PC-3 (cell line): Measurements from ENCODE around the gene SLC38A9. TPM values are rescaled to one million over a fixed set of nuclear protein-coding genes. Genes with fewer than 3 reads are reported as not detected.

Experiments
- ATAC-seq: fragments of 200-7000 bp; cut with Tn5 transposase; 2 replicates; pipeline ENCODE4 v1.9.1; 2020; ENCODE audit warnings: mild to moderate bottlenecking, moderate library complexity
- BruUV-seq: library from RNA; stranded (reverse); fragments of 400-500 nt; replicated peaks from 2 replicates; lab custom pipeline; 2021; lab: Mats Ljungman, UMichigan
- CTCF ChIA-PET: fragments of 300-600 bp; sonication (Branson Sonifier 250); formaldehyde crosslinking; loops from one replicate; lab custom pipeline; 2022; ENCODE audit warnings: antibody characterized with exemption; lab: Charles Lee
- POLR2A ChIA-PET: fragments of 300-600 bp; sonication (Branson Sonifier 250); formaldehyde crosslinking; loops from one replicate; lab custom pipeline; 2022; ENCODE audit warnings: antibody characterized with exemption; ENCODE audit not compliant: unreplicated experiment; lab: Charles Lee
- DNase-seq: peaks from one replicate; pipeline ENCODE4 v3.0.0-alpha.2; 2015
- H2AFZ ChIP-seq: fragments of 300-600 bp; sonication (generic); 2 replicates; pipeline ENCODE4 v1.6.0; 2016; ENCODE audit warnings: antibody characterized with exemption, low read length
- H3F3A ChIP-seq: fragments of 300-600 bp; sonication (generic); one replicate; pipeline ENCODE4 v1.6.0; 2017; ENCODE audit warnings: antibody characterized with exemption, low read length, control low read depth, mild to moderate bottlenecking; ENCODE audit not compliant: unreplicated experiment
- H3K27ac ChIP-seq: fragments of 300-600 bp; sonication (generic); 2 replicates; pipeline ENCODE4 v1.5.1; 2016; ENCODE audit warnings: mild to moderate bottlenecking, low read length
- H3K27me3 ChIP-seq: fragments of 300-600 bp; sonication (generic); 2 replicates; pipeline ENCODE4 v1.6.1; 2016; ENCODE audit warnings: low read length, mixed read lengths
- H3K36me3 ChIP-seq: fragments of 300-600 bp; sonication (generic); 2 replicates; pipeline ENCODE4 v1.6.1; 2016; ENCODE audit warnings: low read depth, mixed run types, low read length, mixed read lengths
- H3K4me1 ChIP-seq: fragments of 300-600 bp; sonication (generic); 2 replicates; pipeline ENCODE4 v1.5.1; 2016; ENCODE audit warnings: low read length; ENCODE audit not compliant: insufficient read depth
- H3K4me2 ChIP-seq: fragments of 300-600 bp; sonication (generic); 2 replicates; pipeline ENCODE4 v1.6.0; 2016; ENCODE audit warnings: low read length
- H3K4me3 ChIP-seq: fragments of 300-600 bp; sonication (generic); 2 replicates; pipeline ENCODE4 v1.5.1; 2016; ENCODE audit warnings: mild to moderate bottlenecking, low read length, mixed read lengths
- H3K79me2 ChIP-seq: fragments of 300-600 bp; sonication (generic); 2 replicates; pipeline ENCODE4 v1.6.1; 2017; ENCODE audit warnings: low read length, mixed read lengths
- H3K9ac ChIP-seq: fragments of 300-600 bp; sonication (generic); 2 replicates; pipeline ENCODE4 v1.6.0; 2016; ENCODE audit warnings: mild to moderate bottlenecking, low read length
- H3K9me2 ChIP-seq: fragments of 300-600 bp; sonication (generic); replicated peaks from 2 replicates; pipeline ENCODE4 v1.6.1; 2016; ENCODE audit warnings: mixed run types, low read length, mixed read lengths
- H3K9me3 ChIP-seq: fragments of 300-600 bp; sonication (generic); 2 replicates; pipeline ENCODE4 v1.6.1; 2016; ENCODE audit warnings: low read length, mixed read lengths
- H4K20me1 ChIP-seq: fragments of 300-600 bp; sonication (generic); 2 replicates; pipeline ENCODE4 v1.6.1; 2016; ENCODE audit warnings: low read length, mixed read lengths
- EZH2 ChIP-seq: fragments of 300-600 bp; sonication (generic); IDR thresholded peaks from one replicate; pipeline ENCODE4 v1.6.1; 2017; ENCODE audit warnings: antibody characterized with exemption, mild to moderate bottlenecking, low read length; ENCODE audit not compliant: unreplicated experiment
- EZH2phosphoT487 ChIP-seq: fragments of 300-600 bp; sonication (generic); IDR thresholded peaks from 2 replicates; pipeline ENCODE4 v1.6.1; 2018; ENCODE audit warnings: mild to moderate bottlenecking, antibody characterized with exemption, low read length, borderline replicate concordance
- intact Hi-C: fragments of 100-400 bp; cut with micrococcal nuclease; formaldehyde crosslinking; loops from 2 replicates; pipeline ENCODE4 v1.9.0; 2023
- total RNA-seq: library from RNA; depleted of rRNA; stranded (reverse); fragments of >200 nt; gene quantifications from 2 replicates; pipeline ENCODE4 v1.2.3, GENCODE V29; 2014
- TF ChIP-seq, protein P1 (sequence below): fragments of 300-600 bp; sonication (generic); conservative IDR thresholded peaks from 2 replicates; pipeline ENCODE4 v1.5.1; 2017; ENCODE audit warnings: antibody characterized with exemption, low read depth, mild to moderate bottlenecking, low read length

Gene SLC38A9
- total RNA-seq, 1 experiment from 2014 or later, result 12.9 TPM

DNA sequence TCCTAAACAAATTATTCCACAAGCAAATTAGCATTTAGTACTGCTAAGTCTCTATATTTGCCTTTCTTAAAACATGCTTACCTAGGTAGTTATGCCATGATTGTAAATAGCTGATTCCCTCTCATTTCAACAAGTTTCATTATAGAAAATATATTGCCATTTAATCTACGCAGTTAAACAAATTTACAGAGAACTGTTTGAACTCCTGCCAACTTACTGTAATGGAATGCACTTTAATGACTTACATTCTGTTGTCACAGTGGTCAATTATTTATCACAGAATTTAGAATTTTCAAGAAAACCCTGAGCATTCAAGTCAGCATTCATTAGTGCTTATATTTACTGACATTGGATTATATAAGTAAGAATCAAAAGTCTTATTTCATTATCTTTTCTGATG is 19.6 kb downstream of the SLC38A9 start:
- Histone ChIP-seq H3K27me3 (no peaks in the 10 kb centered on the region), H3F3A (no peaks in the 10 kb centered on the region), H3K27ac (no peak overlapping the region), H4K20me1 (no peaks in the 10 kb centered on the region), H3K9me2 (no peaks in the 10 kb centered on the region), H2AFZ (no peak overlapping the region), H3K36me3 (no peaks in the 10 kb centered on the region), H3K9ac (no peak overlapping the region), H3K79me2 (no peaks in the 10 kb centered on the region), H3K4me2 (no peak overlapping the region), H3K9me3 (no peaks in the 10 kb centered on the region), H3K4me1 (no peaks in the 10 kb centered on the region), H3K4me3 (no peak overlapping the region)
- DNase-seq (no peak), ATAC-seq (no peak)
- CTCF ChIA-PET, result interaction anchor here (0.6 to 1.0 kb wide), 6 partner anchors 24 to 291 kb away, joined by 3 to 7 read pairs (median 3); partner anchors contain the start of gene IL31RA
- intact Hi-C loops, result loop anchor here (2.0 to 5.0 kb wide), 3 partner anchors 158 to 520 kb away; partner anchors contain the start of genes CDC20B and PLPP1
- no TSS peak for BruUV-seq
- TF ChIP-seq EZH2phosphoT487 (no peak), EZH2 (no peak)
- TF ChIP-seq, protein P1, sequence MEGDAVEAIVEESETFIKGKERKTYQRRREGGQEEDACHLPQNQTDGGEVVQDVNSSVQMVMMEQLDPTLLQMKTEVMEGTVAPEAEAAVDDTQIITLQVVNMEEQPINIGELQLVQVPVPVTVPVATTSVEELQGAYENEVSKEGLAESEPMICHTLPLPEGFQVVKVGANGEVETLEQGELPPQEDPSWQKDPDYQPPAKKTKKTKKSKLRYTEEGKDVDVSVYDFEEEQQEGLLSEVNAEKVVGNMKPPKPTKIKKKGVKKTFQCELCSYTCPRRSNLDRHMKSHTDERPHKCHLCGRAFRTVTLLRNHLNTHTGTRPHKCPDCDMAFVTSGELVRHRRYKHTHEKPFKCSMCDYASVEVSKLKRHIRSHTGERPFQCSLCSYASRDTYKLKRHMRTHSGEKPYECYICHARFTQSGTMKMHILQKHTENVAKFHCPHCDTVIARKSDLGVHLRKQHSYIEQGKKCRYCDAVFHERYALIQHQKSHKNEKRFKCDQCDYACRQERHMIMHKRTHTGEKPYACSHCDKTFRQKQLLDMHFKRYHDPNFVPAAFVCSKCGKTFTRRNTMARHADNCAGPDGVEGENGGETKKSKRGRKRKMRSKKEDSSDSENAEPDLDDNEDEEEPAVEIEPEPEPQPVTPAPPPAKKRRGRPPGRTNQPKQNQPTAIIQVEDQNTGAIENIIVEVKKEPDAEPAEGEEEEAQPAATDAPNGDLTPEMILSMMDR, result no peak
- POLR2A ChIA-PET, result no interaction called here

DNA sequence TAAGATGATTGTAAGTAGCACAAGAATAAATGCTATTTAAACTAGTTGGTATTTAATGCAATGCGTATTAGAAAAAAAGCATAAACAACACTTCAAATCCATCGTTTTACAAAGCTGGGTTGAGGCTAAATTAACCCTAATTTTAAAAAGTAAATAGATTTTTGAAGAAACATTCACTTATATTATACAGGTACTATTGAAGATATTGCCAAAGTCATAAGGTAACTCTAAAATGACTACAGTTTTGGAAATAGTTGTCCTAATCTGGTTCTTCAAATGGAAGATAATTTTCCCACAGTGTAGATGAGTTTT is 20.1 kb downstream of the SLC38A9 start:
- Histone ChIP-seq H4K20me1 (no peaks in the 10 kb centered on the region), H3K9me2 (no peaks in the 10 kb centered on the region), H3K4me3 (no peak overlapping the region), H3F3A (no peaks in the 10 kb centered on the region), H3K36me3 (no peaks in the 10 kb centered on the region), H3K79me2 (no peaks in the 10 kb centered on the region), H2AFZ (no peak overlapping the region), H3K9me3 (no peaks in the 10 kb centered on the region), H3K27me3 (no peaks in the 10 kb centered on the region), H3K27ac (no peak overlapping the region), H3K4me2 (no peak overlapping the region), H3K4me1 (no peaks in the 10 kb centered on the region), H3K9ac (no peak overlapping the region)
- TF ChIP-seq EZH2phosphoT487 (no peak), EZH2 (no peak)
- TF ChIP-seq, protein P1, result no peak
- intact Hi-C loops, result loop anchor here (2.0 to 5.0 kb wide), 3 partner anchors 157 to 520 kb away; partner anchors contain the start of genes CDC20B and PLPP1
- ChIA-PET POLR2A (no interaction called here), CTCF (interaction anchor here (0.6 to 1.0 kb wide), 6 partner anchors 24 to 291 kb away, joined by 3 to 7 read pairs (median 3); no protein-coding TSS in a partner anchor)
- no peak for DNase-seq
- no TSS peak for BruUV-seq
- ATAC-seq, result no peak
